Endothelial cell of umbilical vein (primary cell): Measurements from ENCODE around the gene TMPRSS7. TPM values are rescaled to one million over a fixed set of nuclear protein-coding genes. Genes with fewer than 3 reads are reported as not detected.

Experiments used
- BruUV-seq: library from RNA; stranded (reverse); fragments of 400-500 nt; replicated peaks from 2 replicates; lab custom pipeline; 2021; lab: Mats Ljungman, UMichigan
- CTCF ChIA-PET: fragments of 300-600, 350-600 bp; sonication (Branson Sonifier 250); formaldehyde crosslinking; loops from one replicate; lab custom pipeline; 2021; ENCODE audit warnings: antibody characterized with exemption, inconsistent platforms; lab: Charles Lee
- POLR2A ChIA-PET: fragments of 300-600, 350-600 bp; sonication (Branson Sonifier 250); formaldehyde crosslinking; loops from one replicate; lab custom pipeline; 2021; ENCODE audit warnings: antibody characterized with exemption, inconsistent platforms; lab: Charles Lee
- DNase-seq: peaks from one replicate; pipeline ENCODE4 v3.0.0-alpha.2; 2011; ENCODE audit warnings: low read depth, low spot score
- FAIRE-seq: peaks from 2 replicates; lab custom pipeline; 2011; peaks lifted over from hg19 to GRCh38; lab: Jason Lieb, UNC
- H2AFZ ChIP-seq: 2 replicates; pipeline ENCODE4 v1.6.0; 2012; ENCODE audit warnings: low read depth, low read length, control low read depth, inconsistent platforms
- H3K27ac ChIP-seq: 2 replicates; pipeline ENCODE4 v1.5.1; 2011; ENCODE audit warnings: low read depth, mild to moderate bottlenecking, control low read depth, low read length, moderate library complexity; ENCODE audit not compliant: insufficient read depth
- H3K27me3 ChIP-seq, 2 experiments: 2 replicates each; pipeline versions ENCODE4 v1.6.0 to v1.6.1; 2011; ENCODE audit warnings: low read length in 2 of 2, mixed read lengths in 1 of 2; ENCODE audit not compliant: control insufficient read depth in 2 of 2, insufficient read depth in 2 of 2
- H3K36me3 ChIP-seq, 2 experiments: 2 replicates in 1 of 2; 3 replicates in 1 of 2; pipeline ENCODE4 v1.5.1; 2011; ENCODE audit warnings: low read length in 2 of 2, mild to moderate bottlenecking in 1 of 2, moderate library complexity in 1 of 2; ENCODE audit not compliant: control insufficient read depth in 2 of 2, insufficient read depth in 2 of 2; ENCODE audit errors: extremely low read depth in 1 of 2
- H3K4me1 ChIP-seq: 3 replicates; pipeline ENCODE4 v1.5.1; 2011; ENCODE audit warnings: mild to moderate bottlenecking, low read length; ENCODE audit not compliant: control insufficient read depth, insufficient read depth; ENCODE audit errors: extremely low read depth
- H3K4me2 ChIP-seq: 2 replicates; pipeline ENCODE4 v1.6.1; 2011; ENCODE audit warnings: low read length, control low read depth, mixed read lengths; ENCODE audit not compliant: insufficient read depth
- H3K4me3 ChIP-seq, 3 experiments: fragments of 200-600 bp in 1 of 3; sonication (generic), shearing (Covaris generic) in 1 of 3; replicated peaks in 1 of 3; 2 replicates each; pipeline ENCODE4 v1.5.1; 2011 to 2016; ENCODE audit warnings: control low read depth in 3 of 3, low read length in 3 of 3, mild to moderate bottlenecking in 2 of 3, inconsistent platforms in 1 of 3, low read depth in 1 of 3, moderate library complexity in 1 of 3; ENCODE audit not compliant: insufficient read depth in 1 of 3
- H3K79me2 ChIP-seq: 2 replicates; pipeline ENCODE4 v1.6.0; 2012; ENCODE audit warnings: low read length, inconsistent platforms; ENCODE audit not compliant: control insufficient read depth, insufficient read depth
- H3K9ac ChIP-seq: replicated peaks from 2 replicates; pipeline ENCODE3; 2011; ENCODE audit warnings: low read length, control low read depth; ENCODE audit not compliant: insufficient read depth; ENCODE audit errors: extremely low read depth
- H3K9me1 ChIP-seq: replicated peaks from 3 replicates; pipeline ENCODE4 v1.6.0; 2011; ENCODE audit warnings: mild to moderate bottlenecking, low read length; ENCODE audit not compliant: control insufficient read depth, insufficient read depth; ENCODE audit errors: extremely low read depth
- H3K9me3 ChIP-seq: replicated peaks from 2 replicates; pipeline ENCODE4 v1.5.1; 2012; ENCODE audit warnings: low read length, inconsistent platforms; ENCODE audit not compliant: control insufficient read depth, insufficient read depth
- H4K20me1 ChIP-seq: replicated peaks from 2 replicates; pipeline ENCODE3; 2011; ENCODE audit warnings: mild to moderate bottlenecking, low read length; ENCODE audit not compliant: control insufficient read depth, insufficient read depth; ENCODE audit errors: extremely low read depth
- EZH2 ChIP-seq: IDR thresholded peaks from 2 replicates; pipeline ENCODE4 v1.6.1; 2012; ENCODE audit warnings: borderline replicate concordance, low read depth, mild to moderate bottlenecking, moderate library complexity, low read length, inconsistent platforms; ENCODE audit not compliant: severe bottlenecking
- FOS ChIP-seq: IDR thresholded peaks from 2 replicates; pipeline ENCODE4 v1.6.1; 2011; ENCODE audit warnings: mild to moderate bottlenecking, low read length, moderate library complexity, borderline replicate concordance; ENCODE audit not compliant: insufficient read depth
- GATA2 ChIP-seq: IDR thresholded peaks from 2 replicates; pipeline ENCODE4 v1.7.0; 2011; ENCODE audit warnings: low read depth, mild to moderate bottlenecking, moderate library complexity, mixed read lengths, low read length; ENCODE audit not compliant: insufficient read length, insufficient read depth
- JUN ChIP-seq: IDR thresholded peaks from 2 replicates; pipeline ENCODE4 v1.6.1; 2011; ENCODE audit warnings: borderline replicate concordance, low read depth; ENCODE audit not compliant: insufficient read length, insufficient read depth
- MYC ChIP-seq: IDR thresholded peaks from one replicate; pipeline ENCODE4 v1.6.1; 2011; ENCODE audit warnings: mild to moderate bottlenecking, low read depth, low read length
- POLR2A ChIP-seq: IDR thresholded peaks from 2 replicates; pipeline ENCODE4 v1.6.1; 2012; ENCODE audit warnings: low read depth, mild to moderate bottlenecking, control low read depth, low read length
- POLR2AphosphoS5 ChIP-seq: IDR thresholded peaks from 2 replicates; pipeline ENCODE4 v1.6.1; 2012; ENCODE audit warnings: low read depth, mild to moderate bottlenecking, control low read depth, low read length, moderate library complexity; ENCODE audit not compliant: insufficient read depth
- dilution Hi-C: fragments of 300-500 bp; cut with MboI; formaldehyde crosslinking; loops from one replicate; pipeline ENCODE4 v1.15.0; 2019; ENCODE audit warnings: low sequenced_read_pairs; ENCODE audit not compliant: extremely low pct_ligation_motif_present
- intact Hi-C: fragments of 100-400 bp; cut with micrococcal nuclease; formaldehyde crosslinking; loops from one replicate; pipeline ENCODE4 v1.10.0; 2022
- polyA plus RNA-seq, 4 experiments: library from polyadenylated mRNA; depleted of rRNA in 3 of 4; stranded (reverse) in 3 of 4; unstranded in 1 of 4; fragments of >200 nt; gene quantifications; 2 replicates each; pipeline versions ENCODE4 v1.2.1 to v1.2.3, GENCODE V29; 2011 to 2012; ENCODE audit warnings: missing spikeins in 1 of 4
- total RNA-seq: library from RNA; stranded (reverse); gene quantifications from 2 replicates; pipeline ENCODE4 v1.2.3, GENCODE V29; 2021
- TF ChIP-seq, protein P1 (sequence below), 2 donors: IDR thresholded peaks; 1 replicate in 1 of 2; 2 replicates in 1 of 2; pipeline ENCODE4 v1.5.1; 2011; ENCODE audit warnings: low read length in 2 of 2, mild to moderate bottlenecking in 2 of 2, moderate library complexity in 2 of 2, control low read depth in 1 of 2, inconsistent platforms in 1 of 2, low read depth in 1 of 2; ENCODE audit not compliant: insufficient read depth in 1 of 2; ENCODE audit errors: extremely low read depth in 1 of 2
- TF ChIP-seq, protein P2 (sequence below): IDR thresholded peaks from 2 replicates; pipeline ENCODE4 v1.6.1; 2011; ENCODE audit not compliant: insufficient read depth, insufficient read length

The TMPRSS7 gene
- total and polyA plus RNA-seq, 2 donors (not counting 3 experiments of a cell fraction or from before 2014, with no cell fraction given), result not detected

DNA sequence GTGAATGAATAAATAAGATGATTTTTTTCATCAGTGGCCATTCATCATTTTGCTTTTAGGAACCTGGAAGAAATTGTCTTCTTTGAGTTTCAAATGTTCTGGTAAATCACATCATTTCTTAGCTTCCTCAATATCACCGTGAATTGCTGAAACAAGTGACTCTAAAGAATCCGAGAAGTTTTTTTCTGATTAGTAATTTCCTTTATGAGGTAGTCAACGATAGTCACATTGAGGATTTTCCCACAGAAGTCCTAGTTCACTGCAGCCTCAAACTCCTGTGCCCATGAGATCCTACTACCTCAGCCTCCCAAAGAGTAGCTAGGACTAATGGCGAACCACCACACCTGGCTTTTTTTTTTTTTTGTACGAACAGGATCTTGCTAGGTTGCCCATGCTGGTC is 3.6 kb upstream of the TMPRSS7 start:
- Histone ChIP-seq H3K27me3 (peaks cover 0 to 2% of the 10 kb centered on the region in 2 experiments), H3K4me3 (no peak overlapping the region), H3K79me2 (no peaks in the 10 kb centered on the region), H3K9me1 (no peaks in the 10 kb centered on the region), H2AFZ (no peak overlapping the region), H3K27ac (no peak overlapping the region), H4K20me1 (no peaks in the 10 kb centered on the region), H3K9ac (no peak overlapping the region), H3K4me1 (no peaks in the 10 kb centered on the region), H3K36me3 (no peaks in the 10 kb centered on the region), H3K4me2 (no peak overlapping the region), H3K9me3 (no peaks in the 10 kb centered on the region)
- no TSS peak for BruUV-seq
- DNase-seq (no peak), FAIRE-seq (no peak)
- dilution Hi-C loops (no loop called here), intact Hi-C loops (no loop called here)
- CTCF ChIA-PET, result interaction anchor here (2.5 kb wide), 1 partner anchor 17 kb away, joined by 13 read pairs; no protein-coding TSS in a partner anchor
- POLR2A ChIA-PET, result no interaction called here
- TF ChIP-seq, protein P1, sequence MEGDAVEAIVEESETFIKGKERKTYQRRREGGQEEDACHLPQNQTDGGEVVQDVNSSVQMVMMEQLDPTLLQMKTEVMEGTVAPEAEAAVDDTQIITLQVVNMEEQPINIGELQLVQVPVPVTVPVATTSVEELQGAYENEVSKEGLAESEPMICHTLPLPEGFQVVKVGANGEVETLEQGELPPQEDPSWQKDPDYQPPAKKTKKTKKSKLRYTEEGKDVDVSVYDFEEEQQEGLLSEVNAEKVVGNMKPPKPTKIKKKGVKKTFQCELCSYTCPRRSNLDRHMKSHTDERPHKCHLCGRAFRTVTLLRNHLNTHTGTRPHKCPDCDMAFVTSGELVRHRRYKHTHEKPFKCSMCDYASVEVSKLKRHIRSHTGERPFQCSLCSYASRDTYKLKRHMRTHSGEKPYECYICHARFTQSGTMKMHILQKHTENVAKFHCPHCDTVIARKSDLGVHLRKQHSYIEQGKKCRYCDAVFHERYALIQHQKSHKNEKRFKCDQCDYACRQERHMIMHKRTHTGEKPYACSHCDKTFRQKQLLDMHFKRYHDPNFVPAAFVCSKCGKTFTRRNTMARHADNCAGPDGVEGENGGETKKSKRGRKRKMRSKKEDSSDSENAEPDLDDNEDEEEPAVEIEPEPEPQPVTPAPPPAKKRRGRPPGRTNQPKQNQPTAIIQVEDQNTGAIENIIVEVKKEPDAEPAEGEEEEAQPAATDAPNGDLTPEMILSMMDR (IDR thresholded peaks at IDR 0.05; ENCODE audit: extremely low read depth in 1 of 2, insufficient read depth in 1 of 2, low read depth in 1 of 2, low read length in 2 of 2), result no peak
- TF ChIP-seq EZH2 (no peak), GATA2 (no peak), FOS (no peak), JUN (no peak), POLR2AphosphoS5 (no peak), MYC (no peak), POLR2A (no peak)
- TF ChIP-seq, protein P2, sequence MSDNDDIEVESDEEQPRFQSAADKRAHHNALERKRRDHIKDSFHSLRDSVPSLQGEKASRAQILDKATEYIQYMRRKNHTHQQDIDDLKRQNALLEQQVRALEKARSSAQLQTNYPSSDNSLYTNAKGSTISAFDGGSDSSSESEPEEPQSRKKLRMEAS, result no peak
